Measurements from ENCODE around the gene TOR2A.

The TOR2A gene

DNA sequence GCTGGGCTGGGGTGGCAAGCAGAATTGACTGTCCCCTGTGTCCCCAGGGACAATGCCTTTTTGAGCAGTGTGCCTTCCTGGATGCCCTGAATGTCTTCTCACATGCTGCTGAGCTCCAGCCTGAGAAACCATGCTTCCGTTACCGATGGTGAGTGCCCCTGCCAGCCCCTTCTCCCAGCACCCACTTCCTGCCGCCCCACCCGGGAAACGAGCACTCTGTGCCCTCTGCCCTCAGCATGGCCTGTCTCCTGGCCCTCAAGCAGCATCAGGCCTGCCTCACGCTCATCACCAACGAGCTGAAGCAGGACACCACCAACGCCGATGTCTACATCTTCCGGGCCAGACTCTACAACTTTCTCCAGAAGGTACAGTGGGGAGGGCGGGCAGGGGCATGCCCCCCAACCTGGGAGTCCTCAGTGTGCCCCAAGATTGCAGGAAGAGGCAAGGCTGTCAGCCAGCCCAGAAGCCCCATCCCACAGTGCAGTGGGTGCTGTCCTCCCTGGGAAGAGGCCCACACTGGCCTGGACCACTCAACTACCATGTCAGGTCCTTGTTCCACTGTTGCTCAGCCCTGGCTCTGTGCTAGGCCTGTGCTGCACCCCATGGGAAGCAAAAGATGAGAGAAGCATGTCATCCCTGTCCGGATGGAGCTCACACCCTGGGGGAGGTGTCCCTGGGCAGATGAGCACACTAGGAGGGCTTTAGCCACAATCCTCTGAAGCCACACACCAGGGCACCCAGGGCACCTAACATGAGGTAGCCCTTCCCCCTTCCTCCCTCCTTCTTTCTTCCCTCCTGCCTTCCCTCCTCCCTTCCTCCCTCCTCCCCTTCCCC lies 14.8 kb downstream of the TOR2A start:
- DNase-seq (ENCODE audit: low spot score): no peak

GRCh38 chr9:127717766-127718165 lies 17.3 kb downstream of the TOR2A start:
- no peak for DNase-seq (ENCODE audit: low spot score)

DNA sequence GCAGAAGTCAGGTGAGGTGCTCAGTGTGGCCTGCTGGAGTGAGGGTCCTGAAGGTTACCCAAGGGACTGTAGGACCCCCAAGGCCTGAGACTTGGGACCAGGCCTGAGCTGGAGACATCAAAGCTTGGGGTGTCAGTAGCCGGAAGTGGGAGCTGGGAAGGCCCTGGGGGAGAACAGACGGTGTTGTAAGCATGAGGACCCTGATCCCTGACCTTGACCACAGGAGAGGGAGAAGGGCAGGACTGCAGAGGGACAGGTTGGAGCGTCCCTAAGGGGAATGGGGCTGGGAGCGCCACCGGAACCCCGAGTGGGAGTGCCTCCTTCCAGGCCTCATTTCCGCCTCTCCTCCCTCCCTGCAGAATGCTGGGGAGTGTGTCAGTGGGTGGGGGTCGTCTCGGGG lies 18.7 kb downstream of the TOR2A start:
- no peak for DNase-seq (ENCODE audit: low spot score)

DNA sequence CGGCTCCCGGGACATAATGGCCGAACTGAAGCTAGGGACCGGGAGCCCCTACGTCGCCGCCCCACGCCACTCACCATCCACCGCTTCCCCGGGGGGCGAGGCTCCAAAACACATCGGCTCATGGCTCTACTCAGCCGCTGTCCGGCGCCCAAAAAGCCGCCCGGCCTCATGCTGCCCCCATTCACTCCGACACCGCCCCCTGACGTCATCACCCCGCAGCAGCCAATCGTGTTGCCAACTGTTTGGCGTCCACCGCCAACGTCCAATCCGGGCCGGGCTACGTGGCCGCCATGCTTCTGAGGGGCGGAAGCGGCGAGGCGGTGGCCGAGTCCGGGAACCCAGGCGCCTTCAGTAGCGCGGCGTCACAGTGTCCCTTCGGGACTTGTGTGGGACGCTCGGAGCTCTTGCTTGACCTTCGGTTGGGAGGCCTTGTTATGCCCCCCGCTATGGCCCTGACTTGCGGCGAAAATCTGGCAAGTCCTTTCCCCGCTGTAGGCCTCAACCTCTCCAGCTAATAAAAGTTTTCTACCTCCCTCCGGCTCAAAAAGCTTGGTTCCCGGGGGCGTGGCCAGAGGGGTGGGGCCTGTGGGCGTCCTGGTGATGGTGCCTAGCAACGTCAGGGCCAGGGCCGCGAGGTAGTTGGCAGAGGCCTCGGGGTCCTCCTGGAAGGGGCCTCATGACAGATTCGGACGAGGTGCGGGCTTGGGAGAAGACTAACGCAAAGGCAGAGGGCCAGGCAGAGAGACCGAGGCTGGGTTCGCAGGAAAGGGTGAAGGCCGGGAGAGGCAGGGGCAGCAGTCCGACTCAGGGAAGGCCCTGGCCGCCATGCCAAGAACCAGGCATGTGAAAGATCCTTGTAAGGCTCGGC lies 19.4 kb downstream of the TOR2A start, which contains the start of the genes PTRH1 and TTC16:
Gene PTRH1, minus strand, starts transcription at position 194 of the 868 bp plus-strand sequence. Its CDS starts 24 bp downstream, at position 170.
Gene TTC16, plus strand, starts transcription at position 610 of the 868 bp plus-strand sequence. Its CDS starts 67 bp downstream, at position 677.
- DNase-seq (ENCODE audit: low spot score): peak; percentile 99

- DNase-seq (ENCODE audit: low spot score): peak; percentile 64
These were observed 20.1 kb downstream of the TOR2A start for GRCh38 chr9:127714951-127715469.

DNA sequence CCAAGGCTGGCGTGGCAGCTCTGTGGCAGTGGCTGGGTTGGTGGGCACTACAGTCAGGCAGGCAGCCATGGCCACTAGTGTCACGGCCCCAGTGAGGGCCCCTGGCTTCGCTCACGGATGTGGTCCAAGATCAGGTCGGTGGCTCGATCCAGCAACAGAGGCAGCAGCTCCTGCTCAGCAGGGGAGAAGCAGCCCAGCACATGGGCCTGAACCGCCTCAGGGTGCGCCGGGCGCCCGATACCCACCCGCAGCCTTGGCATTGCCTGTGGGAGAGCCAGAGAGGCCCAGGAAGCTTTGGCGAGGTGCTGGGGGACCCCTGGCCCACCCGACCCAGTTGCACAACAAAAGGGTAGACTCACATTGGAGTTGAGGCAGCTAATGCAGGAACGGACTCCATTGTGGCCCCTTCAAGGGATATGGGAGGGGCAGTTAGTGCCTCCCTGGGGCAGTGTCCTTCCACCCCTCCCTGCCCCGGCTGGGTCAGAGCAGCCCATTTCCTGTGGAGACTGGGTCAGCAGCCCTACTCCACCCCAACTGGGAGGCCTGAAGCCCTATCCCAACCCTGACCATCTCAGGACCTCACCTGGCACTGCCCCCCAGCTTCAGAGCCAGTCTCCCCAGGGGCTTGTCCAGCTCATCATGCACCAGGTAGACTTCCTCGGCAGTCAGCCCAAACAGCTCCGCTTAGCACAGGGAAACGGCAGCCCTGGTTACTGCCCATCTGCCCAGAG lies 20.9 kb downstream of the TOR2A start:
- DNase-seq (ENCODE audit: low spot score): peak; percentile 25

GRCh38 chr9:127712867-127713266 lies 22.2 kb downstream of the TOR2A start:
- no peak for DNase-seq (ENCODE audit: low spot score)

GRCh38 chr9:127712371-127712770 lies 22.7 kb downstream of the TOR2A start:
- no peak for DNase-seq (ENCODE audit: low spot score)

DNA sequence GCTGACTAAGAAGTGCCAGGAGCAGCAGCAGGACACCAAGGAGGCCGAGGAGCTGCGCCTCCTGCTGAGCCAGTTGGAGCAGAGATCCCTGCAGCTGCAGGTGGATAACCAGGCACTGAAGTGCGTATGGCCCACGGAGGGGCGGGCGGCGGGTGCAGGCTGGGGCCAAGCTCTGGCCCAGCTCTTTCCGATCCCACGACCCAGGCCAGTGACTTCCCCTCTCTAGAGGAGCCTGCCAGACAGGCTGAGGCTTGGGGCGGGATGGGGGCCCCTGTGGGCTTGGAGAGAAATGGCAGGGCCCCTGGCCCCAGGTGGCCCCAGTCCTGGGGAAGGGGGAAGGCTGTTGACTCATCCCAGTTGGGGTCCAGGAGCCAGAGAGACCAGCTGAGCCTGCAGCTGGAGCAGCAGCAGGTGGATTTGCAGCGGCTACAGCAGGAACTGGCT lies 23.2 kb downstream of the TOR2A start:
- no peak for DNase-seq (ENCODE audit: low spot score)

DNA sequence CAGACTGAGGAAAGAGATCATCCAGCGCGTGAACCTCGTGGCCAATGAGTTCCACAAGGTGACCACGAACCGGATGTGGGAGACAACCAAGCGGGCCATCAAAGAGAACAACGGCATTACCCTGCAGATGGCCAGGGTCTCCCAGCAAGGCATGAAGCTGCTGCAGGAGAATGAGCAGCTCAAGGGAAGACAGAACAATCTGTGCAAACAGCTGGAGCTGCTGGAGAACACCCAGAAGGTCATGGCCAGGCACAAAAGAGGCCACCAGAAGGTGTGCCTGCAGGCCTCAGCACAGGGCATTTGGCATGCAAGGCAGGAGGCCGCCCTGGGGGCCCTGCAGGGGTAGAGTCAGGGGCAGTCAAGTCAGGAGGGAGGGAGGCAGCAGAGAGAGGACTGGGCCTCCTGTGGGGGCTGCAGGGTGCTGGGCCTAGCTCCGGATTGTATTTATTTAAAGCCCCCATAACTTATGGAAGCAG lies 23.8 kb downstream of the TOR2A start:
- DNase-seq (ENCODE audit: low spot score): no peak

DNA sequence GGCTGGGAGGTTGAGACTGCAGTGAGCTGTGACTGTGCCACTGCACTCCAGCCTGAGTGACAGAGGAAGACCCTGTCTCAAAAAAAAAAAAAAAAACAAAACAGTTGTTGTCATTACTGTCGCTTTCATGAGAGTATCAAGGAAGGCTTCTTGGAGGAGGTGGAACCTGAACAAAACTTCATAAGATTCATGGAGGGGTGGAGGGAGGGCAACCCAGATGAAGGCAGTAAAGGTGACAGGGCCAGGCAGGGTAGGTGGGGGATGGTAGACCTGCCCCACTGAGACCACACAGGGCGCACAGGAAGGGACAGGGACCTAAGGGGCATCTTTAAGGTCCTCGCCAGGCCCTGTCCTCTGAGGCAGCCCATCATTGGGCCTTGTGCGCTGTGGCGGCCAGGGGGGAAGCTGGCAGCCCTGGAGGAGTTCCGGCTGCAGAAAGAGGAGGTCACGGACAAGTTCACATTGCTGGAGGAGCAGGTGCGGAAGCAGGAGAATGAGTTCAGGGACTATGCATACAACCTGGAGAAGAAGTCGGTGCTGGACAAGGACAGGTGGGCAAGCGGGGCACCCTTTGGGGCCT lies 24.8 kb downstream of the TOR2A start:
- DNase-seq (ENCODE audit: low spot score): no peak

DNA sequence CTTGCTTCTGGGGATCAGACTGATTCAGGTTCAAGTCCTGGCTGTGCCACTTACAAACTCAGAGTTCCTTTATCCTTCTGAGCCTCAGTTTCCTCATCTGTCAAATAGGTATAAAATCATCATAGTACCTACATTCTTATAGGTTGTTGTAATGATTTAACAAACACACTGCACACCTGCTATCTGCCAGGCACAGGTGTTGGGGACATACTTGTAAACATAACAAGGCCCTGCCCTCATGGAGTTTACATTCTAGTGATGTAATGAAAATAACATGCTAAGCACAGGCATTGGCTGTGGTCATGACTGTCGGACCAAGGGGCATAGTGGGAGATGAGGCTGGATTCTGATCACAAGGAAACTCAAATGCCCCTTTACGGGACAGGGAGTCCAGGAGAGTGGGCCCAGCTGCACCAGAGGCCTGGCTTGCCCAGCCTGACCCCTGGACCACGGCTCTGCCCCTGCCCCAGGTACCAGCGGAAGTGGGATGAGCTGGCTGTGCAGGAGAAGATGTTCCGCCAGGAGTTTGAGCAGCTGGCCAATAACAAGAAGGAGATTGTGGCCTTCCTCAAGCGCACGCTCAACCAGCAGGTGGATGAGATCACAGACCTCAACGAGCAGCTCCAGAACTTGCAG lies 26.0 kb downstream of the TOR2A start:
- no peak for DNase-seq (ENCODE audit: low spot score)

DNA sequence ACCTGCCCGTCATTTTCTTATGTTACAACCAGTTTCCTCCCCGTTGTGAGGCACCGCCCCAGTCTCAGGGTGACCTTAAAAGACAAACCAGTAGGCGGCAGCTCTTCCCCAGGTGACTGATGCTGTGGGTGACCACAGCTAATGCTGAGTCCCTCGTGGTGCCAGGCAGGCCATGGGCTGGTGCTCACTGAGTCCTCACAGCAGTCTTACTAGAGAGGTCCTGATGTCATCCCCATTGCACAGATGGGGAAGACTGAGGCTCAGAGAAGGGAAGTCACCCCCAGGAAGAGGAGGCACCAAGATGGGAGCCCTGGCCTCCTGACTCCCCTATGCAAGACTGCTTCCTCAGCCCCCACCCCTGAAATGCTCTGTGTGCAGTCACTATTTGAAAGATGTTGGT lies 27.3 kb downstream of the TOR2A start:
- no peak for DNase-seq (ENCODE audit: low spot score)

DNA sequence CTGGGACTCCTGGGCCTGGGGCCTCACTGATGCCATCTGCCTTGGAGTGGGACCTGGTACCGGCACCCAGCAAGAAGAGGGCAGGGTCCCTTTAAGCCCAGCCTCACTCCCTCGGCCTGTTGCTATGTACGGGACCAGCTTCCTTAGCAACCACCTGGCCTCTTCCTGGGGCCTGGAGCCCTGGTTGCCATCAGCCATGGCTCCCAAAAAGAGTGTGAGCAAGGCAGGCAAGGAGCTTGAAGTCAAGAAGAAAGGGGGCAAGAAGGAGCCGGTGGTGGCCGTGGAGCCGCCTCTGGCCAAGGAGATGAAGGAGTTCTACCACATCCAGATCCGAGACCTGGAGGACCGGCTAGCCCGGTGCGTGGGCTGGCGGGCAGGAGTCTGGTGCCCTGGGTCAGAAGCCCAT lies 28.3 kb downstream of the TOR2A start, which contains the start of gene CFAP157:
Gene CFAP157, plus strand, starts transcription at position 153 of the 406 bp plus-strand sequence. Its CDS starts 44 bp downstream, at position 197.
- DNase-seq (ENCODE audit: low spot score): peak; percentile 39

DNA sequence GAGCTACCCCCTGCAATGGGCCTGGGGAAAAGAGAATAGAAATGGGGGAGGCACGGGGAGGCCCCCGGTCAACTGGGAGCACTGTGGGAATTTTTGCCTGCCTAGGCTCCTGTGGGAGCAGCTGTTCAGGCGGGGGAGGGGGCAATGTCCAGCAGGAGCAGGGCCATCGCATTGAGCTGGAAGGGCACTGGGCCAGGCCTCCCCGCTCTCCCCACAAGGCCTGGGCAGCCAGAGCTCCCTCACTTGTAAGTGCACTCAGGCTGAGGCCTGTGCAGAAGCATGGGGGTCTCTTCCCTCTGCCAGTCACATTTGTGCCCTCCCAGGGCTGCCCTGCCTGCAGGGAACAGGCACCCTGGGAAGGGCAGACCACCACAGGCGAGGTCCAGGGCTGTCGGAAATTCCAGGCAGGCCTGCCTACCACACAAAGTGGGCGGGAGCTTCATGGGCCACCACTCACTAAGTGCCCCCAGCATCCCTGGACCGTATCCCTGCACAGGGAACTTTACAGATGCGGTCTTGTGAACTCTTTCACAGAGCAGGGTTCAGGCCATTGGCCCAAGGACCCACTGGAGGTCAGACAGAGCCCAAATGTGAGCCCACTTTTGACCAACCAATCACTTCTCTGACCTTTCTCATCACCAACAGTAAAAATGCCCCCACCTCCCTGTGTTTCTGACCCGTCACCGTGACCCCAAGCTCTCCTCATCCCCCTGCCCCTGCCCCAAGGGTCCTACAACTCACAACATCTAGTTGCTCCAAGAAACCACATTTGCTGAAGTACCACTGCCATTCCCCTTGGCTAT lies 29.3 kb downstream of the TOR2A start:
- no peak for DNase-seq (ENCODE audit: low spot score)

- DNase-seq (ENCODE audit: low spot score): no peak
These were observed 31.7 kb downstream of the TOR2A start for GRCh38 chr9:127703289-127703946.

DNA sequence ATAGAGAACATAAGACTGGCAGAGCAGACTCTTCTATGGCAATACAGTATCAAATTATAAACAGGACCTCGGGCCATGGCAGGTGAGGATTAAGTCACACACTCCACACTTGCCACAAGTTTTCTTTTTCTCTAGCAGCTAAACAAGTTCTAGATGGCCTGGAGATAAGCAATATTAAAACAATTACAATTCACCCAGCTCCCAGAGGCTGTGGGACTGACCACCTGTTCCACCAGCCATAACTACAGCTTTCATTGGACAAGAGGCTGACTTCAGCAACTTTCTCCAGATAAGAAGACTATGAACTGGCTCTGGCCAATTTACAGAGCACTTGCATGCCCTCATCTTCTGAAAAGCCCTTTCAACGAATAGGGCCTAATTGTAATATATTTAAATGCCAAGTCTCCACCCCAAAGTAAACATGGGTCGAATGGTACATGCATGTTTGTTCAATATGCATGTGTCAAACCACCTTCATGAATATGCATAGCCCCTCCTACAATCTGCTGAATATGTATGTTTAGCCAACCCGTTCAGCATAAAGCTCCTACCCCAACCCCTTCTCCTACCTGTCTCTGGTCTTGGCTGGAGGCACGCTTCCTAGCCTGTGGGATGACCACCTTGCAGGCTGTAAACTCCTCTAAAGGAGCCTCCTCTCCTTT lies 34.4 kb downstream of the TOR2A start:
- DNase-seq (ENCODE audit: low spot score): no peak

DNA sequence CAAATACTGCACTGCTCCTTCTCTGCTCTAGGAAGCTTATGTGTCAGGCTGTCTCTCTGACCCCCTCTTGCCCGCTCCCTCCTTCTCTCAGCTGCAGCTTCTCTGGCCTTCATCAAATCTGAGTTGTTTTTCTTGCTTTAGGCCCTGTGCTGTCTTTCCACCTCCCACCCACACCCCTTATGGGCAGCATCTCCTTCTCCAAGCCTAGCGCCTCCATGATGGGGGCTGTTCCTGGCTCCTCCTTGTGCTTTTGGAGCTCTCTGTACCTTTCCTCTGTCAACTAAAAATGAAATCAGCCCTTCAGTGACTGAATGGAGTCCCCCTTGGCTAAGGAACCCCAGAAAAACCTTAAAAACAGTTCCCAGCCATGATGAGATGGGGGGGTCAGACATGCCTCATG lies 35.0 kb downstream of the TOR2A start:
- no peak for DNase-seq (ENCODE audit: low spot score)

Data from AG20443 (cell line).